Small intestine (tissue), 16 donors: ENCODE measurements around the gene GRID2. TPM values are rescaled to one million over a fixed set of nuclear protein-coding genes. Genes with fewer than 3 reads are reported as not detected.

ENCODE experiments used
- DNase-seq, 2 donors: peaks; one replicate each; pipeline versions ENCODE4 v3.0.0 to v3.0.0-alpha.2; 2013
- FAIRE-seq: peaks from 2 replicates; lab custom pipeline; 2012; peaks lifted over from hg19 to GRCh38; lab: Jason Lieb, UNC
- H3K27ac ChIP-seq, 3 donors: one replicate each; pipeline ENCODE4 v1.5.1; 2013; ENCODE audit warnings: low read length in 2 of 3, mild to moderate bottlenecking in 2 of 3, control low read depth in 1 of 3, inconsistent platforms in 1 of 3, low read depth in 1 of 3, moderate library complexity in 1 of 3
- H3K27me3 ChIP-seq, 3 donors: one replicate each; pipeline ENCODE4 v1.6.1; 2013; ENCODE audit warnings: low read length in 3 of 3, inconsistent platforms in 1 of 3; ENCODE audit not compliant: control insufficient read depth in 3 of 3, insufficient read depth in 3 of 3
- H3K36me3 ChIP-seq, 3 donors: one replicate each; pipeline ENCODE4 v1.6.1; 2013; ENCODE audit warnings: low read length in 3 of 3, inconsistent platforms in 1 of 3, low read depth in 1 of 3, mild to moderate bottlenecking in 1 of 3, moderate library complexity in 1 of 3; ENCODE audit not compliant: control insufficient read depth in 3 of 3, insufficient read depth in 2 of 3
- H3K4me1 ChIP-seq, 3 donors: one replicate each; pipeline ENCODE4 v1.6.1; 2013; ENCODE audit warnings: low read length in 2 of 3, inconsistent platforms in 1 of 3, low read depth in 1 of 3, mild to moderate bottlenecking in 1 of 3, moderate library complexity in 1 of 3; ENCODE audit not compliant: control insufficient read depth in 3 of 3, insufficient read depth in 2 of 3
- H3K4me3 ChIP-seq, 3 donors: one replicate each; pipeline ENCODE4 v1.5.1; 2013; ENCODE audit warnings: low read length in 3 of 3, control low read depth in 1 of 3, inconsistent platforms in 1 of 3, low read depth in 1 of 3, mild to moderate bottlenecking in 1 of 3, moderate library complexity in 1 of 3
- H3K9me3 ChIP-seq, 2 donors: one replicate each; pipeline ENCODE4 v1.6.1; 2013; ENCODE audit warnings: low read depth in 1 of 2, low read length in 1 of 2; ENCODE audit not compliant: control insufficient read depth in 2 of 2, insufficient read depth in 1 of 2
- WGBS, 3 donors: extraction: QIAGEN DNeasy Blood & Tissue Kit; methylation state at CpG; one replicate each; pipeline ENCODE4 v1.1.7; 2013; 5-methylcytosine and 5-hydroxymethylcytosine counted together
- long read RNA-seq, 10 donors: transcript quantifications; one replicate each; lab custom pipeline, GENCODE V29; 2026
- polyA plus RNA-seq, 4 donors: library from polyadenylated mRNA; stranded (reverse) in 3 of 4; unstranded in 1 of 4; fragments of 200-250 nt in 3 of 4; fragments of 120-200 nt in 1 of 4; gene quantifications; one replicate each; pipeline versions ENCODE4 v1.2.1 to v1.2.3, GENCODE V29; 2013
- donor health status: healthy with polysubstance abuse.
- donor health status: control.
- donor health status: control.
- donor health status: Bipolar disorder and iron deficiency.
- donor health status: healthy.

Gene GRID2
- under 1 TPM in 3 of 4 donors, not detected in 1; 0.06 to 0.27 (median 0.21) TPM for polyA plus RNA-seq
- long read RNA-seq, donor 1 = 0 reads
- long read RNA-seq, donor 2 = 0 reads
- long read RNA-seq, donor 3 = 0 reads
- long read RNA-seq, donor 4 = 0 reads
- long read RNA-seq, donor 5 = 0 reads
- long read RNA-seq, donor 6 = 0 reads
- long read RNA-seq, donor 7 = 0 reads
- long read RNA-seq, donor 8 = 0 reads
- long read RNA-seq, donor 9 = 0 reads
- long read RNA-seq, donor 10 = 0 reads

DNA sequence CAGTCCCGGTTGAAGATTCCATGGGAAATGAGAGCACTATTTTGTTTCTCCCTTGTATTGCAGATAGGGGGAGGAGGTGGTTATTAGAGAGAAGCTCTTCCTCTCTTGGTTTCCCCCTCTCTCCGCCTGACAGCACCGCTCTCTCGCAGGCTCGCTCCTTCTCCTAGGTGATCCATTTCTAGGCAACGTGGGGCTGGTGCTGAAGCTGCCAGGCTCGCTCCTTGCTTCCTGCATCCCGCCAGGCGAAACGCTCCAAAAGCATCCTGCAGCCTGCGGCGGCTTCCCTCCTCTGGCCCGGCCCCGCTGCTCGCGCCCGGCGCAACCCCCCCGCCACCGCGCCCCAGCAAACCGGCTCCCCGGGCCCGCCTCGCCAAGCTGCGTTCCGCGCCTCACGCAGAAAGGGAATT lies at the start of gene GRID2:
TSS of gene GRID2 (plus strand) at position 346 of the 407 bp plus-strand sequence.
- FAIRE-seq (no peak), DNase-seq (peak in 1 of 2 donors; percentile 26)
- peak within 1 kb of the TSS in 1 of 3 donors; percentile 45 for H3K4me3 ChIP-seq
- WGBS, 3 donors = 2 to 5% (median 2%) methylated on average over 25 to 29 of the region's 29 CpGs
- no peaks in the 10 kb centered on the region for H3K36me3 ChIP-seq
- no peaks in the 10 kb centered on the region for H3K9me3 ChIP-seq
- peaks cover 0 to 38% (median 17%) of the 10 kb centered on the region in 3 donors for H3K27me3 ChIP-seq
- no peak within 1 kb of the TSS for H3K27ac ChIP-seq
- peaks cover 0 to 10% (median 2%) of the 10 kb centered on the region in 3 donors for H3K4me1 ChIP-seq

- FAIRE-seq = no peak
- 88 to 91% (median 90%) methylated on average over 4 of the region's 4 CpGs for WGBS, 3 donors
Measured at GRCh38 chr4:92253986-92254671, 49.6 kb upstream of the GRID2 start.

GRCh38 chr4:92254767-92255442 lies 48.9 kb upstream of the GRID2 start:
- H3K9me3 ChIP-seq = peaks cover 0 to 29% of the 10 kb centered on the region in 2 donors
- 88 to 94% (median 90%) methylated on average over 8 of the region's 8 CpGs for WGBS, 3 donors
- DNase-seq (no peak), FAIRE-seq (no peak)
- no peak overlapping the region for H3K4me3 ChIP-seq
- H3K36me3 ChIP-seq = no peaks in the 10 kb centered on the region
- no peak overlapping the region for H3K27ac ChIP-seq
- no peaks in the 10 kb centered on the region for H3K4me1 ChIP-seq
- no peaks in the 10 kb centered on the region for H3K27me3 ChIP-seq

More at GRCh38 chr4:92253986-92254671, 49.6 kb upstream of the GRID2 start:
- DNase-seq = no peak
- H3K4me1 ChIP-seq = no peaks in the 10 kb centered on the region
- peaks cover 0 to 29% of the 10 kb centered on the region in 2 donors for H3K9me3 ChIP-seq
- no peaks in the 10 kb centered on the region for H3K27me3 ChIP-seq
- H3K36me3 ChIP-seq = no peaks in the 10 kb centered on the region
- H3K4me3 ChIP-seq = no peak overlapping the region
- H3K27ac ChIP-seq = no peak overlapping the region

DNA sequence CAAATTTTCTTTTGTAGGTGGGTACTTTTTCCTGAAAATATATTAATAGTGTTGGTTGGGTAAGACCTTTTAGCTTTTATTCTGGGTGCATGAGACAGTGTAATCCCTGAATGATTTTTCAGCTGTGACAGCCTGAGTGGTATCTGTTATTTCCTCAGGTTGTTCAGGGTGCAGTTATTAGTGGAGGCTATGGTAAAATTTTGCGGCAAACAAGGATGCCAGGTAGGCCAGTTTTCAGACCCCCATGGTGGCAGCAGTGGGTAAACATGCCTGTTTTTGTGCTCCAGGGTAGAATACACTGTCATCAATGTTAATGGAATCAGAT lies 47.9 kb upstream of the GRID2 start:
- Histone ChIP-seq H3K4me1 (no peaks in the 10 kb centered on the region), H3K4me3 (no peak overlapping the region), H3K27ac (no peak overlapping the region), H3K27me3 (no peaks in the 10 kb centered on the region), H3K36me3 (no peaks in the 10 kb centered on the region), H3K9me3 (peaks cover 0 to 29% of the 10 kb centered on the region in 2 donors)
- DNase-seq (no peak), FAIRE-seq (no peak)
- 93 to 100% (median 96%) methylated on average over 1 of the region's 1 CpG for WGBS, 3 donors

GRCh38 chr4:92257931-92258857 lies 45.6 kb upstream of the GRID2 start:
- 19 to 50% (median 23%) methylated on average over 1 of the region's 1 CpG for WGBS, 3 donors
- FAIRE-seq (no peak), DNase-seq (no peak)
- no peaks in the 10 kb centered on the region for H3K4me1 ChIP-seq
- no peaks in the 10 kb centered on the region for H3K27me3 ChIP-seq
- peaks cover 0 to 29% of the 10 kb centered on the region in 2 donors for H3K9me3 ChIP-seq
- no peak overlapping the region for H3K27ac ChIP-seq
- H3K36me3 ChIP-seq = no peaks in the 10 kb centered on the region
- H3K4me3 ChIP-seq = no peak overlapping the region

- peaks cover 0 to 5% of the 10 kb centered on the region in 2 donors for H3K9me3 ChIP-seq
- no peak overlapping the region for H3K27ac ChIP-seq
- DNase-seq (no peak), FAIRE-seq (no peak)
- WGBS, 3 donors = 94 to 97% (median 94%) methylated on average over 2 of the region's 2 CpGs
- no peaks in the 10 kb centered on the region for H3K27me3 ChIP-seq
- H3K36me3 ChIP-seq = no peaks in the 10 kb centered on the region
- no peak overlapping the region for H3K4me3 ChIP-seq
- H3K4me1 ChIP-seq = no peaks in the 10 kb centered on the region
Measured at GRCh38 chr4:92261256-92261655, 42.5 kb upstream of the GRID2 start.

DNA sequence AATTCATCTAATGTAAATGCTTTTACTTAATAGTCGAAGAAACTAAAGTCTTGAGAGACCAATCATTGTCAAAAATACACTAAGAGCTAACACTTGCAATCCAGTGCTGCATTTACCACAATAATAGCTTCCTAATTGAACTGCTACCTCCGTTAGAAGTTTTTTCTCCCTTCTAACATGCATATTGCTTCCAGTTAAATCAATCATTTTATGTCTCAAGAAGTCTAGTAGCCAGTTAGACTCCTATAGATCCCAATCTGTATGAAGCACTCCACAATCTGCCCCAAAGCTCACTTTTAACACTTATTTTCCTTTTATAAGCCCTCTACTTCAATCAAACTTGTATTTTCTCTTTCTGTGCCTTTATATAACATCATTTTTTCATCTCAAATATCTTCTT lies 41.4 kb upstream of the GRID2 start:
- Histone ChIP-seq H3K27me3 (no peaks in the 10 kb centered on the region), H3K9me3 (no peaks in the 10 kb centered on the region), H3K4me1 (no peaks in the 10 kb centered on the region), H3K27ac (no peak overlapping the region), H3K4me3 (no peak overlapping the region), H3K36me3 (no peaks in the 10 kb centered on the region)
- FAIRE-seq (no peak), DNase-seq (no peak)
- WGBS, 3 donors = 72 to 76% (median 75%) methylated on average over 2 of the region's 2 CpGs

- H3K4me3 ChIP-seq = no peak overlapping the region
- H3K4me1 ChIP-seq = no peaks in the 10 kb centered on the region
- no peak for FAIRE-seq
- no peaks in the 10 kb centered on the region for H3K36me3 ChIP-seq
- no peaks in the 10 kb centered on the region for H3K9me3 ChIP-seq
- H3K27me3 ChIP-seq = no peaks in the 10 kb centered on the region
- whole genome bisulfite sequencing, 3 donors = 92 to 94% (median 93%) methylated on average over 2 of the region's 2 CpGs
- no peak for DNase-seq
- H3K27ac ChIP-seq = no peak overlapping the region
Measured at GRCh38 chr4:92263010-92263409, 40.8 kb upstream of the GRID2 start.
